Activated naive CD4-positive, alpha-beta T cell treated with anti-CD3 and anti-CD28 coated beads, Interleukin-2, amount 50 U/mL, for 72 hours (primary cell): ENCODE data around the gene ZMYM4. TPM values are rescaled to one million over a fixed set of nuclear protein-coding genes. Genes with fewer than 3 reads are reported as not detected.
"Not testable (repeated sequence)": the region's sequence is repeated elsewhere in the genome, so short reads cannot be mapped to it uniquely, and the experiment has no call there.

Experiments used
- ATAC-seq, 2 donors: fragments of 150-1000 bp; cut with Tn5 transposase; 2 replicates each; pipeline ENCODE4 v1.10.0; 2021; ENCODE audit warnings: mild to moderate bottlenecking in 2 of 2, moderate library complexity in 2 of 2
- DNase-seq, 2 donors: peaks; one replicate each; pipeline ENCODE4 v3.0.0; 2021 to 2022; ENCODE audit warnings: low spot score in 2 of 2
- H3K27ac Mint-ChIP-seq, 2 donors: one replicate each; pipeline ENCODE4 v1.8.0; 2022; ENCODE audit warnings: mild to moderate bottlenecking in 2 of 2, mixed read lengths in 2 of 2
- H3K36me3 Mint-ChIP-seq, 2 donors: one replicate each; pipeline ENCODE4 v1.8.0; 2022; ENCODE audit warnings: mixed read lengths in 2 of 2
- H3K9me3 Mint-ChIP-seq, 2 donors: one replicate each; pipeline ENCODE4 v1.8.0; 2022; ENCODE audit warnings: mixed read lengths in 2 of 2
- total RNA-seq, 2 donors: library from RNA; stranded (reverse); gene quantifications; one replicate each; pipeline ENCODE4 v1.2.3, GENCODE V29; 2022

The ZMYM4 gene
- total RNA-seq, 2 donors from 2014 or later, result 16.5 to 38.0 TPM

DNA sequence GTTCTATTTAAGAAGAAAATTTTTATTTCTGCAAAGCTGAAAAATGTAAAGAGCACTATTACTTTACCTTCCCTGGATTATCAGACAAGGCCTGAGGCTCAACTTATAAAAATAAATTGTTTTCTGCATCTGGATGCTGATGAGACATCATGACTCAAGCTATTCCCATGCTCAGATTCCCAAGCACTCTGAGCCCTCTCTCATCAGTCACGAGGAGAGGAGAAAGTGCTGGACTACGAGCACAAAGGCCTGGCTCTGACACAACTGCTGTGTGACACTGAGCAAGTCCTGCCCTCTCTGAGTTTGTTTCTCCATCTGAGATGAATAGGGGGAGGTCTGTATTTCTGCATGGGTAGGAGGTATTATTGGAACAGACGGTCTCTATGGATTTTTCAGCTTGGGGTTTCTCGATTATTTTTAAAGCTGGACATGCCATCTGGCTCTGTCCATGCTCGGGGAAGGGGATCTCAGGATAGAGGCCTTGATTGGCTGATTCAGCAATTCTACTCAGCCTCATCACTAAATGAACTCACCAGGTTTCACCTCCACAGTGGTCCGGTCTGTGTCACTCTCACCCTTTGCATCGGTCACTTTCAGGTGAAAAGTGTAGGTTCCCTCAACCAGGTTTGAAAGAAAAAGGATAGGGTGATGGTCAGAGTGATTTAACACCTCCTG lies 181.0 kb downstream of the ZMYM4 start:
- Mint-ChIP-seq H3K27ac (no peak overlapping the region), H3K9me3 (no peaks in the 10 kb centered on the region), H3K36me3 (no peaks in the 10 kb centered on the region)
- ATAC-seq (no peak), DNase-seq (no peak)

DNA sequence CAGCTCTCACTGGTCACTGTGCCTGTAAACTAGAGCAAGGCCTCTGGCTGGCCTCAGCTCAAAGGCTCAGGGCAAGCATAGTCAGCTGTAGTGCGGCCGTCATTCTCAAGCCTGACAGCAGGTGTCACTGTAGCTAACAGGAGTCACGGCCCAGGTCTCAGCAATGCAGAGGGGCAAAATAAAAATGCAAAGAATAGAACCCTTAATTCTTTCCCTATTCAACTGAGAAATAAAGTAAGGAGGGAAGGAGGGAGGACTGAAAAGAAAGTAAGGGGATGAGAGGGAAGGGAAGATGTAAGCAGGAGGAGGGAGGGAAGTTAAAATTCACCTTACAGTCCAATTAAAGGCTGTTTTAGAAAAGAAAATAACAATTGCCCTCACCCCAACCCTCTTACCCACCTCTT lies 182.6 kb downstream of the ZMYM4 start:
- peak overlapping the region in 1 of 2 donors; percentile 57 for H3K27ac Mint-ChIP-seq
- no peaks in the 10 kb centered on the region for H3K9me3 Mint-ChIP-seq
- ATAC-seq (peak; percentile 73 to 74), DNase-seq (peak; percentile 63 to 83)
- no peaks in the 10 kb centered on the region for H3K36me3 Mint-ChIP-seq

DNA sequence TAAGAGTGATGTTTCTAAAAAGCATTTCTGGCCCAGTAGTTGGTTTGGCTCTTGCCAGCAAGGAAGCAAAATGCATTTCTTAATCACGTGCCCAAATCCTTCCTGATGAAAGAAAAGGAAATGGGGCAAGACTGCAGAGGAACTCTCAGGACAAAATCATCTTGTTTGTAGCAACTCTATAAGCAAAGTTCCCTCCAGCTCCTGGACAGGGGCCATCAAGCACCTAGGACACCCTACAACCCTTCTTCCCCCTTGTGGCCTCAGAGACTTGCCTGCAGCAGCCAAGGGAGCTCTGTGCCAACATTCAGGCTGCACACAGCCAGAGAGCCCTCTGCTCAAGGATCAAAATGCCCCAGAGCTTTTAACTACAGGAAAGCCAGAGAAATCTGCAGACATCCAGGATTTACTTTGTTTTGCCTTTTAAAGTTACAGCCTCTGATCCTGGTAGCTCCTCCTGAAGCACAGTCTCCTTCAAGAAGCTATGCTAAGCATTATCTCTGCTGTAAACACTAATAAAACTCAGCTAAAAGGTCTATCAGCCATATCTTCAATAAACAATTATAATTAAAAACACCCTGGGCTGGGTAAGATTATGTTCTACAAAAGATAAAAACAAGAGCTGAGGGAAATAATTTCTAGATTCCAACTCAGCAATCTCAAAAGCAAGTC lies 183.7 kb downstream of the ZMYM4 start:
- no peak for DNase-seq
- Mint-ChIP-seq H3K9me3 (no peaks in the 10 kb centered on the region), H3K36me3 (no peaks in the 10 kb centered on the region), H3K27ac (peak overlapping the region in 1 of 2 donors; percentile 57)
- no peak for ATAC-seq

DNA sequence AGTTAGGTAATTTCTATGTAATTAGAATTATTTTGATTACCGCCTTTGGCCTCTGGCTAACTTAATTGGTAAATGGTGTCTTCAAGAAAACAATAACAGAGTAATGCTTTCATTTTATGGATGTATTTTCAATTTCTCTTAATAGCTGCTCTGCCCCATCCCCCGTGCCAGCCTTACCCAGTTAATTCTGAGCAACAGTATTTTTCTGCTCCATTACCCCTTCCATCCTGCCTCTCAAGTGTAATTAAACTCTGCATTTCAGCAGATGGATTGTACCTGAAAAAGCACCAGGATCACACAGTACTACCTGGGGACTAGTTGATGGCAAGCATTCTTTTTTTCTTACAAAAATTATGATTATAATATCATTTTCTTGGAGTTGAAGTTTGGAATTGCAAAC lies 184.5 kb downstream of the ZMYM4 start:
- H3K9me3 Mint-ChIP-seq, result no peaks in the 10 kb centered on the region
- no peaks in the 10 kb centered on the region for H3K36me3 Mint-ChIP-seq
- DNase-seq (no peak), ATAC-seq (no peak)
- H3K27ac Mint-ChIP-seq, result peak overlapping the region in 1 of 2 donors; percentile 77

DNA sequence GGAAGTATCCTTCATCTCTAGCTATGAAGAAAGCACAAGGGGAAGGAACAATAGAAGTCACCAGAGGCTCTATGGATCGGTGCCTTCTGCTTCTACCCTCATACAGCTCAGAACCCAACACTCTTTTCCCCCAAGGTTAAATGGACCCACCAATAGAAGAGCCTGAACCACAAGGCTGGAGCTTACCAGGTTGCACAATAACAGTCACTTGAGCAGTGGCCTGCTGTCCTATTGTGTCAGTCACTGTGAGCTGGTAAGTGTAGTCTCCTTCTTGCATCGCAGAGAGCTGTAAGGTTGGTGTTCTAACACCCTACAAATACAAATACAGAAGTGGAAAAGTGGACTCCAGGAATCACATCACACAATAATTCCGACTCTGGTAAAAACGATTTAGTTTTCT lies 185.7 kb downstream of the ZMYM4 start:
- ATAC-seq (peak; percentile 10 to 12), DNase-seq (no peak)
- H3K36me3 Mint-ChIP-seq, result no peaks in the 10 kb centered on the region
- no peaks in the 10 kb centered on the region for H3K9me3 Mint-ChIP-seq
- peak overlapping the region; percentile 13 to 80 for H3K27ac Mint-ChIP-seq

DNA sequence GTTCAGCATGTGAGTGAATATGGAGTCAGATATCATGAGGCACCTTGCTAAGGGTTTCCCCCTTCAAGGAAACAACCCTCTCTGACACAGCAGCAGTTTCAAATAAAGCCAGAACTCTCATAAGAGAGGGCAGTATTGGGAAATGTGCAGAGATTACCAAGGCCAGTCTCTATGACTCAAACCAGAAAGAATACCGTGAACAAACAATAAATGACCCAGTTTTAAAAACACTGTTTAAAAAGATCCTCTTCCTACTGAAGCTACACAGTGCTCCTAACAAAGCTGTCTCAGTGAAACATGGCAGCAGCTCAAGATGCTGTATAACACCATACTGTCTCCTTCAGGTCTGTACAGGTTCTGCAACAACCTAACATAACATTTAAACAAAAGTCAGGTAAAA lies 186.1 kb downstream of the ZMYM4 start:
- DNase-seq (no peak), ATAC-seq (peak; percentile 87 to 89)
- H3K27ac Mint-ChIP-seq, result peak overlapping the region; percentile 13 to 80
- H3K9me3 Mint-ChIP-seq, result no peaks in the 10 kb centered on the region
- H3K36me3 Mint-ChIP-seq, result no peaks in the 10 kb centered on the region

DNA sequence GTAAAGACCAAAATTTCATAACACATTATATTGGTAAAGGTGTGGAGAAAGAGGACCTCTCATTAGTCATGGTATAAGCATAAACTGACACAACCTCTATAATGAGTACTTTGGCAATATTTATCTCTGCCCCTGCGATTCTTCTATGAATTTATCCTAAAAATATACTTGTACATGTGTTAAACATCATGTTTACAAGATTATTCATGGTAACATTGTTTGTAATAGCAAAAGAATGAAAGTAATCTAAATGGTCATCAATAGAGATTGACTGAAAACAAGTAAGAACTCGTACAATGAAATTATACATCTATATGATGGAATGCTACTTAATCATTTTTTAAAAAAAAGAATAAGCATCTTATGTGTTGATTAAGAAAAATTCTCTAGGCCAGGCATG lies 192.3 kb downstream of the ZMYM4 start:
- Mint-ChIP-seq H3K9me3 (peaks cover 0 to 12% of the 10 kb centered on the region in 2 donors), H3K27ac (no peak overlapping the region), H3K36me3 (peaks cover 21 to 41% of the 10 kb centered on the region in 2 donors)
- DNase-seq (no peak), ATAC-seq (no peak)

DNA sequence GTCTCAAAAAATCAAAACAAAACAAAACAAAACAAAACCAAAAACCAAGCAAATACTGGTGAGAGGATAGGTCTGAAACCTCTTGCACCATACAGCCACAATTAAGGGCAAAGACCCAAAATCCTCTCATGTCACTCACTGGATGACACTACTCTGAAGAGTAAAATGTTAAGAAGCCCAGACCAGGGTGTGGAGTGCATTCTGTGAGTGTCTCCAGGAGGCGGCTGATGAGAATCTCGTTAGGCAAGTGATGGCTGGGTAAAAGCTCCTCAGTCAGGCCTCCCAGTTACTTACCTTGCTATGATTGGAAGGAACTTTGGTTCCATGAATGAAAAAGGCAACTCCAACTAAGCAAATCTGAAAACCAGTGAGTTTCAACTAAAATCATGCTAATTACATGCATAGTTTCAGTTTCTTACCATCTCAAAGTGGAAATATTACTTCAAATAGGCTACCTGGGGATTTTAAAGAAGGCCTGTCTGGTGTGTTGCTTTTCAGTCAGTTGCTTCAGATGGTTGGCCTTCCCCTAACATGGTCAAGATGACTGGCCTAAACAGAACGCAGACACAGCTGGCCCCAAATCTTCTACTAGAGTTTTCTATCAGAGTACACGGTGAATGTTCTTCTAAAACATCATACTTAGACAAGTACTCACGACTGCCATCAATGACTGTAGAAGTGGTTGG lies 193.6 kb downstream of the ZMYM4 start:
- H3K9me3 Mint-ChIP-seq, result peaks cover 0 to 16% of the 10 kb centered on the region in 2 donors
- DNase-seq, result no peak
- H3K36me3 Mint-ChIP-seq, result peaks cover 27 to 49% of the 10 kb centered on the region in 2 donors
- peak; percentile 43 to 72 for ATAC-seq
- peak overlapping the region in 1 of 2 donors; percentile 78 for H3K27ac Mint-ChIP-seq

DNA sequence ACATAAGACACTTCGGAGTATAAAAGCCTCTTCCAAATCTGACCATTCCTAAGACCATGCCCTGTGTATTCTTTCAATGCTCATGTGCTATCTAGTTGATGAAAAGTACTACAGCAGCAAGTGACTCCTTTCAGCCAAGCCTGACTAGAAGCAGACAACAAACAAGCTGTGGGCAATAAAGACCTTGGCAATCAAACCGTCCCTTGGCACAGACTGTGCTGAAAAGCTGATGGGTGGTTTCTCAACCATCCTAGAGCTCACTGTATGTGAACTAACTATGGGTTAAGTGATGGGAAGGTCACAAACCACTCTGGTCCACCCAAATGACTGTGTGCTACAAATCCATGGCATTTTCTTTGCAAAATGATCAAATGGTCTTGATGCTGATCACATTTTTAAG lies 194.7 kb downstream of the ZMYM4 start:
- no peak for ATAC-seq

DNA sequence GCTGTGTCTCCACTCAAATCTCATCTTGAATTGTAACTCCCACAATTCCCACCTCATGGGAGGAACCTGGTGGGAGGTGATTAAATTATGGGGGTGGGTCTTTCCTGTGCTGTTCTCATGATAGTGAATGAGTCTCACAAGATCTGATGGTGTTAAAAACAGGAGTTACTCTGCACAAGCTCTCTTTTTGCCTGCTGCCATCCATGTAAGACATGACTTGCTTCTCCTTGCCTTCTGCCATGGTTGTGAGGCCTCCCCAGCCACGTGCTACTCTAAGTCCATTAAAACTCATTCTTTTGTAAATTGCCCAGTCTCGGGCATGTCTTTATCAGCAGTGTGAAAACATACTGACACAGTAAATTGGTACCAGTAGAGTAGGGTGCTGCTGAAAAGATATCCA lies 195.2 kb downstream of the ZMYM4 start:
- Mint-ChIP-seq H3K36me3 (peaks cover 33 to 57% of the 10 kb centered on the region in 2 donors), H3K27ac (peak overlapping the region; percentile 7 to 18), H3K9me3 (peaks cover 0 to 16% of the 10 kb centered on the region in 2 donors)
- DNase-seq, ATAC-seq: not testable (repeated sequence)

More for the DNA sequence above, 194.7 kb downstream of the ZMYM4 start:
- DNase-seq, result no peak
- Mint-ChIP-seq H3K9me3 (peaks cover 0 to 16% of the 10 kb centered on the region in 2 donors), H3K27ac (peak overlapping the region in 1 of 2 donors; percentile 18), H3K36me3 (peaks cover 29 to 52% of the 10 kb centered on the region in 2 donors)

DNA sequence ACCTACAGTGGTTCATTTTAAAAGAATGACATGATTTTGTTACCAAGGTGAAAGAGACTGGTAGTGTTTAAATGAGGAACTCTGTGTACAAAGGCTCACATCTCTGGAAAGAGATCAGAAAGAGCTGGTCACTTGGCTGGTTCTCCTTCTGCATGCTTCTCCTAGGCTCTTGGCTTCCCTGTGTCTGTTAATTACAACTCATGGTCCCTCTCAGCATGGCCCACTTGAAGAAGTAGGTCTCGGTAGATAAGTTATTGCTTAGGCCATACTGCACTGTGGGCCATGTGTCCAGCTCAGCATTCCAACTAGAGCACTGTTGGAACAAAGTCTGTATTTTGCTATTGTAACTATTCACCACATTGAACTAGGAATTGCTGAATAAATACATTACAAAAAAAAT lies 197.6 kb downstream of the ZMYM4 start:
- ATAC-seq, result no peak
- peaks cover 39 to 50% of the 10 kb centered on the region in 2 donors for H3K36me3 Mint-ChIP-seq
- no peak for DNase-seq
- no peak overlapping the region for H3K27ac Mint-ChIP-seq
- H3K9me3 Mint-ChIP-seq, result peaks cover 0 to 16% of the 10 kb centered on the region in 2 donors

DNA sequence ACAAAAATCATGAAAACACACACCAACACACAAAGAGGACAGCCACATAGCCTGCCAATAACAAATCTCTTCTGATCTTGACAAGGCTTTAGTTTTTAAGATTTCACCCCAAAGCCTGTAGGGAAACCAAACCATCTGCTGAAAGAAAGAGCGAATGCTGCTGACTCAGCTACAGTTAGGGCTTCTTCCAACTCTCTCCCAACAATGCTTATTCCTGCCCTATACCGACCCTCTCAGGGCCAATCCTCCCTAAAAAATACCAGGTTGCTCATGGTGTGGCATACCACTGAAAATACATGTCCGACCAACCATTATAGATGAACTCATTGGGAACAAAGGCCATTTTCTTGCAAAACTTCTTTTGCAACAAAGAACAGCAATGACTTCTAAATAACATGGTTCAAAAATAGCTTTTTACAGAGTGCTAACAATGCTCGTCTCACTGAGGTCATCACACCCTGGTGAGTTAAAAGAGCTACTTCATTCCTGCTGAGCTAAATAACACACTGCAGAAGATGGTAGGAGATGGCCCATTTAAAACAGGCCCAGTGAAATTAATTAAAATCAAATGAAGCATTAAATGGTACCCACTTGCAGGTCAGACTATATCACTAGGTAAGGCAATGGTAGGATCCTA lies 202.6 kb downstream of the ZMYM4 start:
- Mint-ChIP-seq H3K9me3 (peaks cover 0 to under 1% of the 10 kb centered on the region in 2 donors), H3K36me3 (peaks cover 13 to 15% of the 10 kb centered on the region in 2 donors), H3K27ac (no peak overlapping the region)
- no peak for DNase-seq
- ATAC-seq, result no peak

Other genes starting within 250 kb of the ZMYM4 start
- 10 to 100 TPM; 15.0 to 20.9 TPM for gene ZMYM6, start 236.8 kb upstream of the ZMYM4 start, total RNA-seq
- gene ZMYM1, start 189.3 kb upstream of the ZMYM4 start, total RNA-seq, result 1 to 10 TPM; 3.1 to 6.0 TPM
- 100 to 1,000 TPM; 191 to 344 TPM for gene SFPQ, start 75.6 kb upstream of the ZMYM4 start, total RNA-seq